RWPE2 (cell line): ENCODE results near the gene PPP1R13B.
"Not testable (repeated sequence)": the region's sequence is repeated elsewhere in the genome, so short reads cannot be mapped to it uniquely, and the experiment has no call there.

Experiments
- ATAC-seq: fragments of 200-7000 bp; cut with Tn5 transposase; 3 replicates; pipeline ENCODE4 v1.9.1; 2021; ENCODE audit warnings: low read depth
- DNase-seq: peaks from one replicate; pipeline ENCODE4 v3.0.0-alpha.2; 2020; ENCODE audit warnings: low spot score
- H3K27ac ChIP-seq: fragments of 450-650 bp; 2 replicates; pipeline ENCODE4 v1.5.1; 2017; ENCODE audit warnings: mild to moderate bottlenecking; ENCODE audit not compliant: poor library complexity, severe bottlenecking
- H3K27me3 ChIP-seq: fragments of 250-450 bp; sonication (Bioruptor Pico); 2 replicates; pipeline ENCODE4 v1.5.1; 2021; ENCODE audit warnings: mild to moderate bottlenecking, moderate library complexity; ENCODE audit not compliant: insufficient read depth, poor library complexity, severe bottlenecking
- H3K36me3 ChIP-seq: fragments of 250-450 bp; sonication (Bioruptor Pico); 2 replicates; pipeline ENCODE4 v1.5.1; 2020; ENCODE audit warnings: low read depth, mild to moderate bottlenecking, moderate library complexity
- H3K4me1 ChIP-seq: fragments of 250-450 bp; sonication (Bioruptor Pico); 2 replicates; pipeline ENCODE4 v1.5.1; 2021; ENCODE audit warnings: mild to moderate bottlenecking, moderate library complexity; ENCODE audit not compliant: insufficient read depth, poor library complexity, severe bottlenecking
- H3K4me3 ChIP-seq: fragments of 250-450 bp; sonication (Bioruptor Pico); 2 replicates; pipeline ENCODE4 v1.5.1; 2021; ENCODE audit warnings: mild to moderate bottlenecking, moderate library complexity; ENCODE audit not compliant: severe bottlenecking
- H3K9me3 ChIP-seq: fragments of 250-450 bp; sonication (Bioruptor Pico); 2 replicates; pipeline ENCODE4 v1.5.1; 2021; ENCODE audit warnings: mild to moderate bottlenecking, moderate library complexity; ENCODE audit not compliant: severe bottlenecking
- TF ChIP-seq, protein P1 (sequence below): fragments of 450-650 bp; IDR thresholded peaks from one replicate; pipeline ENCODE4 v1.5.1; 2017; ENCODE audit warnings: mild to moderate bottlenecking, moderate library complexity; ENCODE audit not compliant: poor library complexity, severe bottlenecking

PPP1R13B gene

DNA sequence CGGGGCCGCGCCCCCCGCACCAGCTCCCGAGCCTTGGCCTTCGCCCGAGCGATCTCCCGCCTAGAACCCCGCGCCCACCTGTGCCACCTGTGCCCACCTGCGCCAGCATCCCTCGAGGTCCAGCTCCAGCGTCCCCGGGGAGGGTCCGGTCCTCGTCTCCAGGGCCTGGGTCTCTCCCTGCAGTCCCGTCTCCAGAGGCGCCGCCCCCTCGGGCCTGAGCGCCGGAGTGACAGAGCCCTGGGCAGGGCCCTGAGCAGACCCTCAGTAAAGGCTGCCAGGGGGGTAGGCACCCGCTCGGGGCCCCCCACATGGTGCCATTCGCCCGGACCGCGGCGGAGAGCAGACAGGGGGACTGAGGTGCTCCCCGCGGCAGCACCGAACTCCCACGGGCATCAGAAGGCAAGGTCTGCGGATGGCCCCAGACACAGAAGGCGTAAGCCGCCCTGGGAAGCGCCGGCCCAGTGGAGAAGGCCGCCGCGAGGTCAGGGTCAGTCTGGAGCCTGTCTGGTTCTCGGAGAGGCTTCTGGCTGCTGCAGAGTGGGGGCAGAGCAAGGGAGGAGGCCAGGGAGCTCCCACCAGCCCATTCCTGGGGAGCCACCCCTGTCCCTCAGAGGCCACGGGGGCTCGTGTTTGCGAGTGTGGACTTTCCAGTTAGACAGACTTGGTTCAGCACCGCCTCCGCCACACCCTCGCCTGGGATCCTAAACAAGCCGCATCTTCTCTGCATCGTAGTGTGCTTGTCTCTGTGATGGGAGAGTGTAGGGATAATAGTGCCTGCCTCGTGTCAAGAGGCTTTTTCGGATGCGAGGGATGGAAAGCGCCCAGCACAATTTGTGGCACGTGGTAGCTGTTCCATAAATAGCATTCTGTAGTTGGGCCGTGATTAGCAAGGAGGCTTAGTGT, 1.1 kb upstream of the PPP1R13B start:
- Histone ChIP-seq H3K4me1 (peaks cover 14% of the 10 kb centered on the region), H3K27ac (peak overlapping the region; percentile 60), H3K9me3 (no peaks in the 10 kb centered on the region), H3K36me3 (no peaks in the 10 kb centered on the region), H3K4me3 (peak overlapping the region; percentile 77), H3K27me3 (no peaks in the 10 kb centered on the region)
- DNase-seq (no peak), ATAC-seq (no peak)
- TF ChIP-seq, protein P1, sequence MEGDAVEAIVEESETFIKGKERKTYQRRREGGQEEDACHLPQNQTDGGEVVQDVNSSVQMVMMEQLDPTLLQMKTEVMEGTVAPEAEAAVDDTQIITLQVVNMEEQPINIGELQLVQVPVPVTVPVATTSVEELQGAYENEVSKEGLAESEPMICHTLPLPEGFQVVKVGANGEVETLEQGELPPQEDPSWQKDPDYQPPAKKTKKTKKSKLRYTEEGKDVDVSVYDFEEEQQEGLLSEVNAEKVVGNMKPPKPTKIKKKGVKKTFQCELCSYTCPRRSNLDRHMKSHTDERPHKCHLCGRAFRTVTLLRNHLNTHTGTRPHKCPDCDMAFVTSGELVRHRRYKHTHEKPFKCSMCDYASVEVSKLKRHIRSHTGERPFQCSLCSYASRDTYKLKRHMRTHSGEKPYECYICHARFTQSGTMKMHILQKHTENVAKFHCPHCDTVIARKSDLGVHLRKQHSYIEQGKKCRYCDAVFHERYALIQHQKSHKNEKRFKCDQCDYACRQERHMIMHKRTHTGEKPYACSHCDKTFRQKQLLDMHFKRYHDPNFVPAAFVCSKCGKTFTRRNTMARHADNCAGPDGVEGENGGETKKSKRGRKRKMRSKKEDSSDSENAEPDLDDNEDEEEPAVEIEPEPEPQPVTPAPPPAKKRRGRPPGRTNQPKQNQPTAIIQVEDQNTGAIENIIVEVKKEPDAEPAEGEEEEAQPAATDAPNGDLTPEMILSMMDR, result no peak

DNA sequence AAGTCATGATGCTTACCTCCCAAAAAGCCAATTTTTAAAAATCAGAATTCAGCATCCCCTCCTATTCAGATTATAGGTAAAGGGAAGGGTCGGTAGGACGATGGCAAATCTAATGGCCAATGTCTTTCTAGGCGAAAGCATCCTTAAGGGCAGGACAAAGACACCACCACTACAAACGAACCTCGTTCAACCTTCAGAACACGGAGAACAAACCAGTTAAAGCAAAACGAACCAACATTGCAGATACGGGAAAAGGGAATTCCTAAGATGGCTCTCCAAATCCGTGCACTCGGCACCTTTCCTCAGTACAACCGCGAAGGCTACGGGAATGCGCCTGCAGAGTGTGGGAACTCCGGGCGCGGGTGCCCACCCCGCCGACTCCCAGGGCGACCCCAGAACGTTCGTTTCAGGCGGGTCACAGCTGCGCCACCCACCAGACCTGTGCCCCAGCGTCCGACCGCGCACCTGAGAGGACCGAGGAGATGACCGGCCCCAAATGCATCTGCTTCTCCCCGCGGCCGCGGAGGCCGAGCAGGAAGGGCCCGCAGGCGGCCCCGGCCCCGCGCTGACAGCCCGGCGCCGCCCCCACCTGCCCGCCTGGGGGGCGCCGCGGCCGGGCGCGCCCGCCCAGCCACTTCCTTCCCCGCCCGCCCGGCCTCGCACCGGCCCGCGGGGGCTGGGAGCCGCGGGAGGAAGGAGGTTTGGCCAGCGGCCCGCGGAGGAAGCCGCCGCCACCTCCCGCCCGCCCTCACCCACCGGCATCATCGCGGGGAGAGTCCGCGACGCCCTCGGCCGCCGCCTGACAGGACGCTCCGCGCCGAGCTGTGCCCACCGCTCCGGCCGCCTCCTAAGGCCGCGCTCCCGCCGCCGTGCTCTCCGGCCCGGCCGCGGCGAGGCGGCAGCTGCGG, 578 bp downstream of the PPP1R13B start:
- Histone ChIP-seq H3K27me3 (no peaks in the 10 kb centered on the region), H3K9me3 (no peaks in the 10 kb centered on the region), H3K27ac (peak overlapping the region; percentile 60), H3K4me3 (peak overlapping the region; percentile 77), H3K4me1 (peaks cover 14% of the 10 kb centered on the region), H3K36me3 (no peaks in the 10 kb centered on the region)
- ATAC-seq, result peak; percentile 47
- DNase-seq, result no peak
- TF ChIP-seq, protein P1, result no peak

GRCh38 chr14:103846097-103846496, 1.3 kb downstream of the PPP1R13B start:
- DNase-seq (no peak), ATAC-seq (no peak)
- peaks cover 14% of the 10 kb centered on the region for H3K4me1 ChIP-seq
- H3K9me3 ChIP-seq, result no peaks in the 10 kb centered on the region
- H3K27ac ChIP-seq, result peak overlapping the region; percentile 60
- no peaks in the 10 kb centered on the region for H3K36me3 ChIP-seq
- H3K27me3 ChIP-seq, result no peaks in the 10 kb centered on the region
- TF ChIP-seq, protein P1, result no peak
- peak overlapping the region; percentile 77 for H3K4me3 ChIP-seq

DNA sequence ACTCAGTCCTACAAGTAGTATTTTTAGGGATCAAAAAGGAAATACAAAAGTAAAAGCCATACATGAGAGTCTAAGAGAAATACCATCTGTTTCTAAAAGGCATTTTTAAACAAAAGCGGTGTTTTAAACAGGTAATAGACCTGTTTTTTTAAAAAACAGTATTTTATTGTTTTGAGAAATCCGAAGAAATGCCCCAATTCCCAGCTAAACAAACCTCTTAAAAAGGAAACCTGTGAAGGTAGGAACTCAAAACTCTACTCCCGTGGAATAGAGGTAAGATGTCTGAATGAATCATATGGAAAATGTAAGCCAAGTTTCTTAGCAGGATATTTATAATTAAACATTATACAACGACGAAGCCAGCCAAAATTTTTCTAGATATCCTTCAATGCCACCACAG, 2.0 kb downstream of the PPP1R13B start:
- no peak for ATAC-seq
- Histone ChIP-seq H3K27ac (no peak overlapping the region), H3K4me1 (peaks cover 14% of the 10 kb centered on the region), H3K27me3 (no peaks in the 10 kb centered on the region), H3K9me3 (no peaks in the 10 kb centered on the region), H3K4me3 (no peak overlapping the region), H3K36me3 (no peaks in the 10 kb centered on the region)
- no peak for DNase-seq
- TF ChIP-seq, protein P1, result no peak

- not testable (repeated sequence) for H3K9me3 ChIP-seq, H3K36me3 ChIP-seq, ATAC-seq, H3K4me3 ChIP-seq, H3K27me3 ChIP-seq, H3K27ac ChIP-seq, DNase-seq
- H3K4me1 ChIP-seq, result peaks cover 21% of the 10 kb centered on the region
Measured at GRCh38 chr14:103841265-103841664, 6.1 kb downstream of the PPP1R13B start.
